Measurements from ENCODE around the gene RGL1.
A peak's percentile ranks its signal among the peaks of the same experiment; 100 is the strongest.
"Not testable (repeated sequence)": the region's sequence is repeated elsewhere in the genome, so short reads cannot be mapped to it uniquely, and the experiment has no call there.

RGL1 gene

DNA sequence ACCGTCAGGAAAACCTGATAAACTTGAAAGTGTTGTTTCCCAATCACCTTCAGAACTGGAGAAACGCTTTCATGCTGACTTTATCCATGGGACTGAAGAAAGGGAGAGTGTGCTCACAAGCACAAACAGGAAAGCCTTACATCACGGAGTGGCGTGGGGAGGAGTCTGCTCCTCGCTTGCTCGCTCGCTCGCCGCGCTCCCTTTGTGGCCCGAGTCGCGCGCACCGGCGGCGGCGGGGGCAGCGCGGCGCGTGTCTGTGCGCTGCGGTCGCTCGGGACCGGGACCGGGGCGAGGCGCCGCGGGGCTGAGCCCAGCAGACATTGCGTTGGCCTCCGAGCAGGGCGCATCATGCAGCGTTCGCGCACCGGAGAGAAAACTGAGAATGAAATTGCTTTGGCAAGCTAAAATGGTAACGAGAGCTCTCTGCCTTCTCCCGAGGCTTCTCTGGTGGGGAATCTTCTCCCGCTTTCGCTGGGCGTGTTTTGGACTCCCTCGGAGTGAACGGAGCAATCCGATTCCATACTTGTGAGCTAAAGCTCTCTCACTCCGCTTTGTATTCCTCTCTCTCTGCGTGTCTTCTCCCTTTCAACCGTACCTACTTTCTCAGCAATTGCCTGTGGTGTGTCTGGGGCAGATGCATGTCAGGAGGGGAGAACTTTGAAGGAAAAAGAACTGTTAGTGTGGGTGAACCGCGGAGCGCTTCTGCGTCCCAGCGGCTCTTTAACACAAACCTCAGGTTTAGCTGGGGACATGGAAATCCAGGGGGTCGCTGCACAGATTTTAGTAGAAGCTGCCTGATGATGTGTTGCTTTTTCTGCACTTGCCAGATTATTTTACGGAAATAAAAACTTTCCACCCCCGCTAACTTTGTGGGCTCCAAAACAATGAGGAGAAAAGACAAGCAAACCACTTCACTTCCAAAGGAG, at the start of gene RGL1:
TSS of gene RGL1 (plus strand) at position 205 of the 926 bp plus-strand sequence. CDS start at position 383, 178 bp downstream.
- Mint-ChIP-seq H3K9me3 (peaks cover 12 to 15% of the 10 kb centered on the region in 2 donors), H3K27me3 (peaks cover 20 to 33% of the 10 kb centered on the region in 2 donors), H3K27ac (peak within 1 kb of the TSS; percentile 16), H3K4me3 (peak within 1 kb of the TSS; percentile 91 to 97), H3K4me1 (peaks cover 9 to 24% of the 10 kb centered on the region in 2 donors), H3K36me3 (peaks cover 18 to 21% of the 10 kb centered on the region in 2 donors)
- ATAC-seq (replicated peaks): peak; percentile 69 to 71
- peak; percentile 5 for DNase-seq

DNA sequence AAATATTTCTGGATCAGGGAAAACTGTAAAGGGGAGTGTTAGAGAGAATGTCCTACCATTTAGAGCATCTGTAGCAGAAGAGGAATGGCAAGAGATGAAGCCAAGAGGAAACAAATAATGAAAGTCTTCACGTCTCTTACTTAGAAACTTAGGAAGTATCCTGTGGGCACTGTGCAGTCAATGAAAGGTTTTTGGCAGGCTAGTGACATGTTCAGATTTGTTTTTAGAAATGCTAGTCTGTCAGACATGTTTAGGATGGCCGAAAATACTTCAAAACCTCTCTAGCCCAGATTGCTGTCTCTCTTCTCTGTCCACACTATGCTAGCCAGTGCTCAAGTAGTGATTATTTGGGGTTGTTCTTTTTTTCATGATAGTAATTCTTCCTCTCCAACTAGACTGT, 48.6 kb upstream of the RGL1 start:
- Mint-ChIP-seq H3K9me3 (peaks cover 7 to 8% of the 10 kb centered on the region in 2 donors), H3K27ac (no peak overlapping the region), H3K27me3 (peaks cover 4 to 6% of the 10 kb centered on the region in 2 donors), H3K4me1 (no peaks in the 10 kb centered on the region), H3K4me3 (no peak overlapping the region), H3K36me3 (peaks cover 5 to 8% of the 10 kb centered on the region in 2 donors)
- DNase-seq (no peak), ATAC-seq (replicated peaks) (no peak)

- H3K4me1 Mint-ChIP-seq: no peaks in the 10 kb centered on the region
- H3K4me3 Mint-ChIP-seq: no peak overlapping the region
- H3K36me3 Mint-ChIP-seq: peaks cover 5 to 6% of the 10 kb centered on the region in 2 donors
- DNase-seq (no peak), ATAC-seq (replicated peaks) (no peak)
- H3K27ac Mint-ChIP-seq: no peak overlapping the region
- peaks cover 7 to 8% of the 10 kb centered on the region in 2 donors for H3K9me3 Mint-ChIP-seq
- H3K27me3 Mint-ChIP-seq: peaks cover 4 to 6% of the 10 kb centered on the region in 2 donors
Measured at GRCh38 chr1:183757061-183757460, 47.9 kb upstream of the RGL1 start.

DNA sequence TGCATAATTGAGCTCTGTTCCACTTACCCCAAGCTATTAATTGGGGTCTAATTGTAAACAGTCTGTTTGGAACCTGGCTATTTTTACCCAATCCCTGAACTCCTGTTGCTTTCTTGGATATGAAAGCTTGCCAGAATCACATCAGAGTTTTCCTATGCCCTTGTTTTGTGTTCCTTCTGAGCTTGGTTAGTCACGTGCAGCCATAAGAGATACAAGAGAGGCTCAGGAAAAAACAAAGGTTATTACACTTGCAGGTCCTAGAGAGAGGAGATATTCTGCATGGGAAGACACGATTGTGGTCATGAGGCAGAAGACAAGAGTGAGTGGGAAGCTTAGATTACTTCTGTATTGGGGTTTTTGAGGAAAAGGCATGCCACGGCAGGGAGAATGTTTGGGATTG, 46.0 kb upstream of the RGL1 start:
- H3K27me3 Mint-ChIP-seq: peaks cover 0 to 6% of the 10 kb centered on the region in 2 donors
- H3K27ac Mint-ChIP-seq: no peak overlapping the region
- no peaks in the 10 kb centered on the region for H3K4me1 Mint-ChIP-seq
- peaks cover 0 to 1% of the 10 kb centered on the region in 2 donors for H3K36me3 Mint-ChIP-seq
- H3K4me3 Mint-ChIP-seq: no peak overlapping the region
- H3K9me3 Mint-ChIP-seq: peaks cover 5 to 6% of the 10 kb centered on the region in 2 donors
- DNase-seq (no peak), ATAC-seq (replicated peaks) (no peak)

GRCh38 chr1:183760661-183761060, 44.3 kb upstream of the RGL1 start:
- H3K9me3 Mint-ChIP-seq: peaks cover 13 to 17% of the 10 kb centered on the region in 2 donors
- H3K4me3 Mint-ChIP-seq: no peak overlapping the region
- H3K4me1 Mint-ChIP-seq: no peaks in the 10 kb centered on the region
- no peak overlapping the region for H3K27ac Mint-ChIP-seq
- DNase-seq (no peak), ATAC-seq (replicated peaks) (no peak)
- H3K27me3 Mint-ChIP-seq: peaks cover 0 to 6% of the 10 kb centered on the region in 2 donors
- peaks cover 0 to 10% of the 10 kb centered on the region in 2 donors for H3K36me3 Mint-ChIP-seq

DNA sequence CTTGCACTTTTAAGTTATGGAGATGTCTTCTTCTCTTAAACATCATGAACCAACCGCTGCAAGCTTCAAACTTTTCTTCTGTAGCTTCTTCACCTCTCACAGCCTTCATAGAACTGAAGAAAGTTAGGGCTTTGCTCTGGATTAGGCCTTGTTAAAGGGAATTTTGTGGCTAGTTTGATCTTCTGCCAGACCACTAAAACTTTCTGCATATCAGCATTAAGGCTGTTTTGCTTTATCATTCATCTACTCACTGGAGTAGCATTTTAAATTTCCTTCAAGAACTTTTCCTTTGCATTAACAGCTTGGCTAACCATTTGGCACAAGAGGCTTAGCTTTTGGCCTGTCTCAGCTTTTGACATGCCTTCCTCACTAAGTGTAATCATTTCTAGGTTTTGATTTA, 43.0 kb upstream of the RGL1 start:
- Mint-ChIP-seq H3K4me3 (no peak overlapping the region), H3K36me3 (peaks cover 0 to 10% of the 10 kb centered on the region in 2 donors), H3K9me3 (peaks cover 13 to 17% of the 10 kb centered on the region in 2 donors), H3K27ac (no peak overlapping the region), H3K27me3 (peaks cover 0 to 6% of the 10 kb centered on the region in 2 donors), H3K4me1 (no peaks in the 10 kb centered on the region)
- DNase-seq: no peak
- no peak for ATAC-seq (replicated peaks)

- Mint-ChIP-seq H3K36me3 (peaks cover 0 to 10% of the 10 kb centered on the region in 2 donors), H3K9me3 (peaks cover 13 to 17% of the 10 kb centered on the region in 2 donors)
- not testable (repeated sequence) for H3K4me3 Mint-ChIP-seq; H3K4me1 Mint-ChIP-seq; DNase-seq; H3K27me3 Mint-ChIP-seq; H3K27ac Mint-ChIP-seq; ATAC-seq (replicated peaks)
Measured at GRCh38 chr1:183762856-183763255, 42.1 kb upstream of the RGL1 start.

- peaks cover 14 to 18% of the 10 kb centered on the region in 2 donors for H3K9me3 Mint-ChIP-seq
- DNase-seq (no peak), ATAC-seq (replicated peaks) (no peak)
- no peak overlapping the region for H3K27ac Mint-ChIP-seq
- H3K4me1 Mint-ChIP-seq: peaks cover 1 to 2% of the 10 kb centered on the region in 2 donors
- no peaks in the 10 kb centered on the region for H3K27me3 Mint-ChIP-seq
- H3K4me3 Mint-ChIP-seq: no peak overlapping the region
- peaks cover 3 to 11% of the 10 kb centered on the region in 2 donors for H3K36me3 Mint-ChIP-seq
Measured at GRCh38 chr1:183764981-183765380, 39.9 kb upstream of the RGL1 start.

DNA sequence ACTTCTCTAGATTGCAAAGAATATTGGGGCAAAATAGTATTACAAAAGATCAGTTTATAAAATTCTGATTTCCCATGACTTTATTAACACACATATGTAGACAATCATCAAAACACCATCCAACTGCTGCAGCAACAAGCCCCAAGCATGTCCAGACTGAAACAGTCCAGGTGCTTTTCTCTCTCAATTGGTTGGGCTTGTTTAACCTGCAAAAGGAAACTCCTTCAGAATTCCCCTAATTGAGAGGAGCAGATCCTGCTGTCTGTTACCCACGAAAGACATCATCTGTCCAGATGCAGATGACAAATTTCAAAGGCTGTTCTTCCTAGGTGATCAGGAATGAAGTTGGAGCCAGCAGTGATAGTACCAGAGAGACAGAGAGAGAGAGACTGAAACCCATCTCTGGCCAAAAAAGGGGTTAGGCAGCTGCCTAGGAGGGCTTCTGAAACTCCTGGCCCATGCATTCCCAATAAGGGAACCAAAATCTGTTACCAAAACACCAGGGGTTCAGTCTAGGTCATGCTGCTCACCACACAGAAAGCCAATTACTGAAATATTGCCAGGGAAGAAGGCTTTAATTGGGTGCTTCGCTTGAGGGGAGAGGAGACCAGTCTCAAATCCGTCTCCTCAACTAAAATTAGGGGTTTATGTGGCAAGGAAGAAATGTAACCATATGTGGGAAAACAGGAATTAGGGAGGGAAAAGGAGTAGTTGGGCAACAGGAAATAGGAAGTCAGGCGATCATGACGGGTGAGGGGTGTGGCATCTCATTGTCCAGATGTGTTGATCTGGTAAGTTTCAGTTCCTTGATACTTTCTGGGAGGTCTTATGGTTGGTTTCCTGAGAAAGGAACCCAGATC, 34.7 kb upstream of the RGL1 start:
- Mint-ChIP-seq H3K36me3 (peaks cover 21 to 23% of the 10 kb centered on the region in 2 donors), H3K27ac (peak overlapping the region; percentile 90), H3K4me3 (no peak overlapping the region), H3K27me3 (no peaks in the 10 kb centered on the region), H3K4me1 (peaks cover 8 to 19% of the 10 kb centered on the region in 2 donors), H3K9me3 (peaks cover 23 to 25% of the 10 kb centered on the region in 2 donors)
- peak; percentile 67 to 72 for ATAC-seq (replicated peaks)
- DNase-seq: peak; percentile 6

- peak; percentile 93 to 96 for ATAC-seq (replicated peaks)
- Mint-ChIP-seq H3K27ac (peak overlapping the region; percentile 90), H3K9me3 (peaks cover 24% of the 10 kb centered on the region in 2 donors), H3K27me3 (no peaks in the 10 kb centered on the region), H3K4me3 (no peak overlapping the region), H3K4me1 (peaks cover 8 to 19% of the 10 kb centered on the region in 2 donors), H3K36me3 (peaks cover 21 to 24% of the 10 kb centered on the region in 2 donors)
- no peak for DNase-seq
Measured at GRCh38 chr1:183770816-183771128, 34.1 kb upstream of the RGL1 start.

DNA sequence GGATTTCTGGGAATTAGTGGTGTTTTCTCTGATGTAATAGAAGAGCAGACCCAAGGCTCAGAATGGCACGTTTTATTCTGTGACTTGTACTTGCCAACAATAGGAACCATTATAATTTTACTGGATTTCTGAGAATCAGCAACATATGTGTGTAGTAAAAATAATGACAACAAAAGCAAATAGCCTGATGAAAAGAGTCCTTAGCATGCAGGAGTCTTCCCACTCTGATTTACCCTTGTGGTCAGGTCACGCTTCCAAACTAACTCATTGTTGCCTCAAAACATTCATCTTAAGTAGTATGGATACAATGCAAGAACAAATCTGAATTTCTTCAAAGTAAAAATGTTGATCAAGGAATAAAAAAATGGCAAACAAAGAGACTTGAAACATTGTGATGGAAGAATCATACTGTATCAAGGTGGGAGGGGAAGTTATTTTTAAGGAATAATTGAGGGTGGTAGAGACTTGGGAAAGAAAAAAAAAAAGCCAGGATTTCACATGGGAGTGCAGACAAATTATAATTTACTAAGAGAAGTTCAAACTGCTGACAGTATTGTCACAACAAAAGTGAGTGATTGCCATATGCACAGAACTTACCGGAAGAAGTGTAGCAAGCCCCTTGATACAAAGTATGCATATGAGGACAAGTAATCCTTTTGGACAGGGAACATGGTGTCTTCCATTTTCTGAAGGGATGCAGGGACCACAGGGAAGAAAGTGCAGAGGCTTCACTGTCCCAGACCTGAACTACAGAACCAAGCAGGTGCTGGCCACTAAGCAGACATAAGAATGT, 31.2 kb upstream of the RGL1 start:
- peaks cover 24 to 28% of the 10 kb centered on the region in 2 donors for H3K9me3 Mint-ChIP-seq
- H3K4me3 Mint-ChIP-seq: no peak overlapping the region
- no peak overlapping the region for H3K27ac Mint-ChIP-seq

GRCh38 chr1:183774938-183775337, 30.0 kb upstream of the RGL1 start:
- Mint-ChIP-seq H3K27me3 (peaks cover 0 to 4% of the 10 kb centered on the region in 2 donors), H3K4me3 (no peak overlapping the region)
- ATAC-seq (replicated peaks): no peak

More for the DNA sequence above, 31.2 kb upstream of the RGL1 start:
- peaks cover 21 to 24% of the 10 kb centered on the region in 2 donors for H3K36me3 Mint-ChIP-seq
- ATAC-seq (replicated peaks): no peak
- H3K4me1 Mint-ChIP-seq: peaks cover 8 to 19% of the 10 kb centered on the region in 2 donors
- H3K27me3 Mint-ChIP-seq: no peaks in the 10 kb centered on the region
- DNase-seq: no peak

DNA sequence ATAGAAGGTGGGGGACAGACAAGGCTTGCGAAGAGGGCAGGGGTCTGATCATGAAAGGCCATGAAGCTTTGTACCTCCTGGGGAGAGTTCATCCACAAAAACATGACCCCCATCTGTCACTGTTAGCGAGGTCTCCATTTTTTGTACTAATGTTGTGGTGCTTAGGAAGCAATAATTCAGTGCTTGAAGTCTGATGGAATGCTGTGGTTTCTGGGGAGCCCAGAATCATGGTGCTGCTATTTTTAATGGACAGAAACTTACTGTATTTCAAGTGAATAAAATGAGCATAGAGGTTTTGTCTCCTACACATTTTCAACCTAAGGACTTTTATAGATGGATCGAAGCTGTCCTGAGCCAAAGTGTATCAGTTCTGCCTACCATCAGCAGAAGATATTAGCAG, 28.2 kb upstream of the RGL1 start:
- Mint-ChIP-seq H3K27me3 (peaks cover 0 to 4% of the 10 kb centered on the region in 2 donors), H3K9me3 (peaks cover 12 to 17% of the 10 kb centered on the region in 2 donors), H3K4me3 (no peak overlapping the region), H3K4me1 (peaks cover 0 to under 1% of the 10 kb centered on the region in 2 donors), H3K27ac (no peak overlapping the region), H3K36me3 (peaks cover 9 to 12% of the 10 kb centered on the region in 2 donors)
- DNase-seq (no peak), ATAC-seq (replicated peaks) (no peak)

More at GRCh38 chr1:183774938-183775337, 30.0 kb upstream of the RGL1 start:
- Mint-ChIP-seq H3K27ac (no peak overlapping the region), H3K4me1 (peaks cover 8 to 18% of the 10 kb centered on the region in 2 donors), H3K9me3 (peaks cover 24 to 28% of the 10 kb centered on the region in 2 donors), H3K36me3 (peaks cover 18 to 24% of the 10 kb centered on the region in 2 donors)
- no peak for DNase-seq
